Keratinocyte (primary cell): Measurements from ENCODE around the gene THOP1.

Source experiments
- CTCF ChIP-seq, 3 experiments: IDR thresholded peaks in 1 of 3; conservative IDR thresholded peaks in 1 of 3; optimal IDR thresholded peaks in 1 of 3; 2 replicates in 2 of 3; 3 replicates in 1 of 3; pipeline versions ENCODE3 to v1.5.1; 2011; ENCODE audit warnings: low read length in 3 of 3, mild to moderate bottlenecking in 3 of 3, moderate library complexity in 2 of 3, control low read depth in 1 of 3, inconsistent platforms in 1 of 3; ENCODE audit not compliant: insufficient read depth in 2 of 3; ENCODE audit errors: extremely low read depth in 1 of 3
- EZH2 ChIP-seq: IDR thresholded peaks from one replicate; pipeline ENCODE4 v1.6.1; 2012; ENCODE audit warnings: inconsistent platforms, mild to moderate bottlenecking, low read length, moderate library complexity

- TF ChIP-seq CTCF (optimal IDR thresholded peaks at IDR 0.05 in 1 of 3, IDR thresholded peaks at IDR 0.05 in 1 of 3, conservative IDR thresholded peaks at IDR 0.05 in 1 of 3; ENCODE audit: extremely low read depth in 1 of 3, insufficient read depth in 2 of 3, low read length in 3 of 3) (no peak), EZH2 (no peak)
These were observed 23.2 kb upstream of the THOP1 start for GRCh38 chr19:2761876-2762782.
